ENCODE data around the gene LDB1. TPM values are rescaled to one million over a fixed set of nuclear protein-coding genes. Genes with fewer than 3 reads are reported as not detected.

Gene LDB1
- total RNA-seq, 2 experiments from 2014 or later: 116 to 117 TPM

GRCh38 chr10:102121739-102122372 is 1.7 kb upstream of the LDB1 start:
- Histone ChIP-seq H3K36me3 (ENCODE audit: insufficient read depth, low read length) (no peaks in the 10 kb centered on the region), H3K27me3 (ENCODE audit: control insufficient read depth in 1 of 2, insufficient read depth in 2 of 2, low read length in 2 of 2) (no peaks in the 10 kb centered on the region), H3K4me3 (ENCODE audit: low read length) (peak overlapping the region; percentile 74), H3K4me1 (ENCODE audit: insufficient read depth, low read length) (peaks cover 42% of the 10 kb centered on the region), H3K9me3 (ENCODE audit: control insufficient read depth in 1 of 2, insufficient read depth in 1 of 2, low read length in 2 of 2) (no peaks in the 10 kb centered on the region), H3K27ac (ENCODE audit: low read depth in 1 of 2, low read length in 2 of 2) (peak overlapping the region; percentile 67 to 96)
- ATAC-seq (ENCODE audit: poor library complexity): no peak
- Mint-ChIP-seq H3K36me3 (ENCODE audit: low read depth) (peaks cover 4% of the 10 kb centered on the region), H3K27me3 (no peaks in the 10 kb centered on the region), H3K27ac (peak overlapping the region; percentile 89), H3K4me3 (peak overlapping the region; percentile 95), H3K9me3 (no peaks in the 10 kb centered on the region), H3K4me1 (ENCODE audit: low read depth) (peaks cover 40% of the 10 kb centered on the region)
- intact Hi-C loops (cut with DNase I, micrococcal nuclease): no loop called here
- ChIA-PET POLR2A (interaction anchor here (0.6 to 4.8 kb wide), 8 partner anchors 10 to 802 kb away, joined by 3 to 25 read pairs (median 5); partner anchors contain the start of genes ARMH3, NOLC1, OGA and PPRC1), CTCF (interaction anchor here (0.6 to 3.1 kb wide), 2 partner anchors 11 to 13 kb away, joined by 4 to 11 read pairs; partner anchors contain the start of gene PPRC1)
- peak in 1 of 14 experiments; percentile 29 for DNase-seq
- TF ChIP-seq CTCF (IDR thresholded peaks at IDR 0.05): no peak

- H3K4me1 Mint-ChIP-seq (ENCODE audit: low read depth): peaks cover 47% of the 10 kb centered on the region
- H3K9me3 Mint-ChIP-seq: no peaks in the 10 kb centered on the region
- H3K4me3 Mint-ChIP-seq: peak overlapping the region; percentile 95
- TF ChIP-seq CTCF (IDR thresholded peaks at IDR 0.05): no peak
- Histone ChIP-seq H3K4me1 (ENCODE audit: insufficient read depth, low read length) (peaks cover 49% of the 10 kb centered on the region), H3K27me3 (ENCODE audit: control insufficient read depth in 1 of 2, insufficient read depth in 2 of 2, low read length in 2 of 2) (no peaks in the 10 kb centered on the region), H3K27ac (ENCODE audit: low read depth in 1 of 2, low read length in 2 of 2) (peak overlapping the region; percentile 67 to 96), H3K4me3 (ENCODE audit: low read length) (peak overlapping the region; percentile 74), H3K36me3 (ENCODE audit: insufficient read depth, low read length) (no peaks in the 10 kb centered on the region), H3K9me3 (ENCODE audit: control insufficient read depth in 1 of 2, insufficient read depth in 1 of 2, low read length in 2 of 2) (no peaks in the 10 kb centered on the region)
- ChIA-PET POLR2A (interaction anchor here (0.8 to 4.8 kb wide), 7 partner anchors 11 to 522 kb away, joined by 3 to 25 read pairs (median 6); partner anchors contain the start of genes ARMH3, NOLC1, OGA and PPRC1), CTCF (interaction anchor here (0.6 to 3.1 kb wide), 2 partner anchors 11 to 23 kb away, joined by 3 to 11 read pairs; partner anchors contain the start of gene PPRC1)
- DNase-seq: peak in 6 of 14 experiments; percentile 16 to 57 (median 36)
- peaks cover 4% of the 10 kb centered on the region for H3K36me3 Mint-ChIP-seq (ENCODE audit: low read depth)
- H3K27ac Mint-ChIP-seq: peak overlapping the region; percentile 89
- no peak for ATAC-seq (ENCODE audit: poor library complexity)
- intact Hi-C loops (cut with DNase I, micrococcal nuclease): loop anchor here in 1 of 2 experiments (1.0 kb wide), 1 partner anchor 11 kb away; no protein-coding TSS in a partner anchor
- H3K27me3 Mint-ChIP-seq: no peaks in the 10 kb centered on the region
Measured at GRCh38 chr10:102120991-102121738, 997 bp upstream of the LDB1 start.

GRCh38 chr10:102119417-102120141 is 589 bp downstream of the LDB1 start:
- Histone ChIP-seq H3K4me1 (ENCODE audit: insufficient read depth, low read length) (peaks cover 62% of the 10 kb centered on the region), H3K36me3 (ENCODE audit: insufficient read depth, low read length) (no peaks in the 10 kb centered on the region), H3K27ac (ENCODE audit: low read depth in 1 of 2, low read length in 2 of 2) (peak overlapping the region; percentile 88 to 96), H3K4me3 (ENCODE audit: low read length) (peak overlapping the region; percentile 74), H3K27me3 (ENCODE audit: control insufficient read depth in 1 of 2, insufficient read depth in 2 of 2, low read length in 2 of 2) (no peaks in the 10 kb centered on the region), H3K9me3 (ENCODE audit: control insufficient read depth in 1 of 2, insufficient read depth in 1 of 2, low read length in 2 of 2) (no peaks in the 10 kb centered on the region)
- H3K9me3 Mint-ChIP-seq: no peaks in the 10 kb centered on the region
- H3K27me3 Mint-ChIP-seq: no peaks in the 10 kb centered on the region
- CTCF ChIA-PET: interaction anchor here (1.4 kb wide), 2 partner anchors 13 to 279 kb away, joined by 4 to 6 read pairs; partner anchors contain the start of gene PPRC1
- peaks cover 63% of the 10 kb centered on the region for H3K4me1 Mint-ChIP-seq (ENCODE audit: low read depth)
- peak overlapping the region; percentile 89 for H3K4me3 Mint-ChIP-seq
- ATAC-seq (ENCODE audit: poor library complexity) (no peak), DNase-seq (peak in 12 of 14 experiments; percentile 27 to 72 (median 38))
- intact Hi-C loops (cut with DNase I, micrococcal nuclease): loop anchor here (1.0 to 5.0 kb wide), 6 partner anchors 13 to 287 kb away; partner anchors contain the start of genes HPS6 (in 2 of the 2), KCNIP2 (in 1 of the 2) and NOLC1 (in 1 of the 2)
- peaks cover 12% of the 10 kb centered on the region for H3K36me3 Mint-ChIP-seq (ENCODE audit: low read depth)
- peak overlapping the region; percentile 89 for H3K27ac Mint-ChIP-seq
- POLR2A ChIA-PET: interaction anchor here (1.0 to 1.6 kb wide), 3 partner anchors 13 to 64 kb away, joined by 3 to 8 read pairs (median 3); partner anchors contain the start of gene PPRC1
- TF ChIP-seq CTCF (IDR thresholded peaks at IDR 0.05): no peak
